HT-29 (cell line): Measurements from ENCODE around the gene FAM185A. TPM values are rescaled to one million over a fixed set of nuclear protein-coding genes. Genes with fewer than 3 reads are reported as not detected.
"Not testable (repeated sequence)": the region's sequence is repeated elsewhere in the genome, so short reads cannot be mapped to it uniquely, and the experiment has no call there.

Source experiments
- DNase-seq: peaks from one replicate; pipeline ENCODE4 v3.0.0-alpha.2; 2015; ENCODE audit warnings: low spot score
- small RNA-seq: library from RNA; depleted of rRNA; stranded (forward); fragments of <200 nt; gene quantifications from one replicate; pipeline ENCODE3, GENCODE V24; 2014
- total RNA-seq: library from RNA; depleted of rRNA; stranded (reverse); fragments of >200 nt; shearing (Covaris generic); gene quantifications from 2 replicates; pipeline ENCODE4 v1.2.3, GENCODE V29; 2014; rRNA removed

Gene FAM185A
- total RNA-seq, 1 experiment from 2014 or later, result 12.0 TPM

GRCh38 chr7:102830197-102830596 is 81.4 kb downstream of the FAM185A start:
- no peak for DNase-seq

- no peak for DNase-seq
Measured at GRCh38 chr7:102832674-102833073, 83.9 kb downstream of the FAM185A start.

- DNase-seq, result no peak
Measured at GRCh38 chr7:102833343-102833742, 84.5 kb downstream of the FAM185A start.

- DNase-seq, result no peak
Measured at GRCh38 chr7:102834466-102834865, 85.7 kb downstream of the FAM185A start.

- DNase-seq, result no peak
Measured at GRCh38 chr7:102834999-102835398, 86.2 kb downstream of the FAM185A start.

GRCh38 chr7:102836191-102836919 is 87.6 kb downstream of the FAM185A start:
- no peak for DNase-seq

- DNase-seq, result no peak
Measured at GRCh38 chr7:102836977-102837376, 88.2 kb downstream of the FAM185A start.

- no peak for DNase-seq
Measured at GRCh38 chr7:102837802-102838201, 89.0 kb downstream of the FAM185A start.

- not testable (repeated sequence) for DNase-seq
Measured at GRCh38 chr7:102838572-102839101, 89.8 kb downstream of the FAM185A start.

GRCh38 chr7:102840404-102840803 is 91.6 kb downstream of the FAM185A start:
- DNase-seq, result no peak

GRCh38 chr7:102841290-102841689 is 92.5 kb downstream of the FAM185A start:
- DNase-seq, result no peak

- no peak for DNase-seq
Measured at GRCh38 chr7:102842284-102842683, 93.5 kb downstream of the FAM185A start.

- DNase-seq, result no peak
Measured at GRCh38 chr7:102843850-102844249, 95.1 kb downstream of the FAM185A start.

GRCh38 chr7:102845346-102845745 is 96.5 kb downstream of the FAM185A start:
- no peak for DNase-seq

- no peak for DNase-seq
Measured at GRCh38 chr7:102849079-102849478, 100.3 kb downstream of the FAM185A start.

GRCh38 chr7:102849538-102849937 is 100.7 kb downstream of the FAM185A start:
- no peak for DNase-seq

GRCh38 chr7:102856036-102856435 is 107.2 kb downstream of the FAM185A start:
- no peak for DNase-seq

Small RNA genes lying within 50 kb of the gene (small RNA-seq; reads per million reads assigned to genes)
- not detected for gene RNU6-1136P

Other genes with a start within 250 kb of the FAM185A start
- gene RASA4B, start 231.2 kb upstream of the FAM185A start, total RNA-seq, result 7.4 and 13.9 TPM in 2 replicates
- gene UPK3BL2, start 205.3 kb upstream of the FAM185A start, total RNA-seq, result 11.1 and 15.2 TPM in 2 replicates
- not detected in 2 replicates for gene SPDYE2, start 197.8 kb upstream of the FAM185A start, total RNA-seq
- gene POLR2J3, start 176.4 kb upstream of the FAM185A start, total RNA-seq, result 35.1 and 38.6 TPM in 2 replicates
- gene RASA4, start 132.2 kb upstream of the FAM185A start, total RNA-seq, result 26.0 and 43.0 TPM in 2 replicates
- 39.8 and 44.1 TPM in 2 replicates for gene UPK3BL1, start 106.2 kb upstream of the FAM185A start, total RNA-seq
- gene SPDYE2B, start 98.7 kb upstream of the FAM185A start, total RNA-seq, result not detected in 2 replicates
- gene POLR2J2, start 77.3 kb upstream of the FAM185A start, total RNA-seq, result 2.8 and 4.2 TPM in 2 replicates
- not detected in 2 replicates for gene LRRC17, start 164.0 kb downstream of the FAM185A start, total RNA-seq